ENCODE data around the gene CER1.

Gene CER1

GRCh38 chr9:14722391-14723035 is at the start of gene CER1:
Gene CER1, minus strand, starts transcription at chr9:14722733. Its CDS starts 61 bp downstream, at chr9:14722672.
- DNase-seq: no peak

GRCh38 chr9:14770592-14770991 is 48.1 kb upstream of the CER1 start:
- DNase-seq: no peak

- no peak for DNase-seq
These were observed 46.7 kb upstream of the CER1 start for GRCh38 chr9:14769230-14769571.

GRCh38 chr9:14768405-14769229 is 46.1 kb upstream of the CER1 start:
- peak; percentile 36 for DNase-seq

- DNase-seq: no peak
These were observed 43.8 kb upstream of the CER1 start for GRCh38 chr9:14766299-14766698.

GRCh38 chr9:14761584-14761983 is 39.1 kb upstream of the CER1 start:
- no peak for DNase-seq

GRCh38 chr9:14760060-14760459 is 37.5 kb upstream of the CER1 start:
- DNase-seq: no peak

- no peak for DNase-seq
These were observed 33.8 kb upstream of the CER1 start for GRCh38 chr9:14756291-14756690.

- DNase-seq: no peak
These were observed 30.3 kb upstream of the CER1 start for GRCh38 chr9:14752871-14753270.

GRCh38 chr9:14752271-14752670 is 29.7 kb upstream of the CER1 start:
- DNase-seq: no peak

GRCh38 chr9:14750821-14751220 is 28.3 kb upstream of the CER1 start:
- no peak for DNase-seq

- no peak for DNase-seq
These were observed 27.2 kb upstream of the CER1 start for GRCh38 chr9:14749741-14750211.

GRCh38 chr9:14748373-14748772 is 25.8 kb upstream of the CER1 start:
- no peak for DNase-seq

GRCh38 chr9:14747111-14747510 is 24.6 kb upstream of the CER1 start:
- no peak for DNase-seq

GRCh38 chr9:14746626-14747025 is 24.1 kb upstream of the CER1 start:
- no peak for DNase-seq

GRCh38 chr9:14744768-14745167 is 22.2 kb upstream of the CER1 start:
- DNase-seq: no peak

GRCh38 chr9:14741369-14741768 is 18.8 kb upstream of the CER1 start:
- no peak for DNase-seq

GRCh38 chr9:14733133-14733532 is 10.6 kb upstream of the CER1 start:
- no peak for DNase-seq

- DNase-seq: no peak
These were observed 8.9 kb upstream of the CER1 start for GRCh38 chr9:14731294-14731981.

GRCh38 chr9:14730461-14730898 is 7.9 kb upstream of the CER1 start:
- DNase-seq: no peak

GRCh38 chr9:14723301-14723700 is 768 bp upstream of the CER1 start:
- DNase-seq: no peak

GRCh38 chr9:14719231-14719923 is 3.2 kb downstream of the CER1 start:
- DNase-seq: no peak

- DNase-seq: no peak
These were observed 7.4 kb downstream of the CER1 start for GRCh38 chr9:14715102-14715501.
